Lower leg skin (tissue), 3 donors: ENCODE measurements around the gene DSTN.

Experiments used
- CTCF ChIP-seq, 3 donors: fragments of 450-650 bp; IDR thresholded peaks; one replicate each; pipeline ENCODE4 v1.5.1; 2016; ENCODE audit warnings: antibody characterized with exemption in 3 of 3, mild to moderate bottlenecking in 3 of 3, moderate library complexity in 2 of 3
- POLR2A ChIP-seq, 2 donors: fragments of 450-650 bp; IDR thresholded peaks; one replicate each; pipeline ENCODE4 v1.6.1; 2016 to 2017; ENCODE audit warnings: antibody characterized with exemption in 2 of 2, mild to moderate bottlenecking in 1 of 2, moderate library complexity in 1 of 2

- TF ChIP-seq CTCF (IDR thresholded peaks at IDR 0.05) (no peak), POLR2A (IDR thresholded peaks at IDR 0.05) (no peak)
Observed at GRCh38 chr20:17613328-17614175, 43.7 kb downstream of the DSTN start.
